ENCODE measurements around the gene KIF6. TPM values are rescaled to one million over a fixed set of nuclear protein-coding genes. Genes with fewer than 3 reads are reported as not detected.
"Not testable (repeated sequence)": the region's sequence is repeated elsewhere in the genome, so short reads cannot be mapped to it uniquely, and the experiment has no call there.

The KIF6 gene
- total RNA-seq, 2 experiments from 2014 or later, result not detected

- Mint-ChIP-seq H3K9me3 (no peaks in the 10 kb centered on the region), H3K4me3 (no peak overlapping the region), H3K4me1 (no peaks in the 10 kb centered on the region), H3K27me3 (no peaks in the 10 kb centered on the region), H3K36me3 (ENCODE audit: low read depth) (no peaks in the 10 kb centered on the region), H3K27ac (no peak overlapping the region)
- ChIA-PET POLR2A (no interaction called here), CTCF (no interaction called here)
- no peak for DNase-seq
Observed at GRCh38 chr6:39752835-39753724, 27.9 kb upstream of the KIF6 start.

- H3K36me3 Mint-ChIP-seq (ENCODE audit: low read depth), result no peaks in the 10 kb centered on the region
- H3K27me3 Mint-ChIP-seq, result no peaks in the 10 kb centered on the region
- no peak overlapping the region for H3K4me3 Mint-ChIP-seq
- DNase-seq, result no peak
- ChIA-PET POLR2A (no interaction called here), CTCF (no interaction called here)
- H3K27ac Mint-ChIP-seq, result no peak overlapping the region
- no peaks in the 10 kb centered on the region for H3K4me1 Mint-ChIP-seq
- H3K9me3 Mint-ChIP-seq, result no peaks in the 10 kb centered on the region
Observed at GRCh38 chr6:39746795-39747194, 21.6 kb upstream of the KIF6 start.

- Mint-ChIP-seq H3K9me3 (no peaks in the 10 kb centered on the region), H3K4me1 (no peaks in the 10 kb centered on the region), H3K27ac (no peak overlapping the region), H3K4me3 (no peak overlapping the region), H3K27me3 (peaks cover 5% of the 10 kb centered on the region), H3K36me3 (ENCODE audit: low read depth) (no peaks in the 10 kb centered on the region)
- ChIA-PET POLR2A (no interaction called here), CTCF (no interaction called here)
- DNase-seq, result no peak
Observed at GRCh38 chr6:39733704-39734103, 8.5 kb upstream of the KIF6 start.

GRCh38 chr6:39731565-39731964 lies 6.4 kb upstream of the KIF6 start:
- no peak overlapping the region for H3K27ac Mint-ChIP-seq
- ChIA-PET CTCF (no interaction called here), POLR2A (no interaction called here)
- no peaks in the 10 kb centered on the region for H3K9me3 Mint-ChIP-seq
- DNase-seq, result no peak
- no peaks in the 10 kb centered on the region for H3K36me3 Mint-ChIP-seq (ENCODE audit: low read depth)
- H3K4me3 Mint-ChIP-seq, result no peak overlapping the region
- peaks cover 5% of the 10 kb centered on the region for H3K27me3 Mint-ChIP-seq
- no peaks in the 10 kb centered on the region for H3K4me1 Mint-ChIP-seq

- H3K9me3 Mint-ChIP-seq, result no peaks in the 10 kb centered on the region
- no peak overlapping the region for H3K27ac Mint-ChIP-seq
- ChIA-PET POLR2A (no interaction called here), CTCF (no interaction called here)
- H3K36me3 Mint-ChIP-seq (ENCODE audit: low read depth), result no peaks in the 10 kb centered on the region
- no peak overlapping the region for H3K4me3 Mint-ChIP-seq
- no peak for DNase-seq
- peaks cover 2% of the 10 kb centered on the region for H3K4me1 Mint-ChIP-seq
- H3K27me3 Mint-ChIP-seq, result peaks cover 5% of the 10 kb centered on the region
Observed at GRCh38 chr6:39729945-39730344, 4.7 kb upstream of the KIF6 start.

- Mint-ChIP-seq H3K36me3 (ENCODE audit: low read depth) (no peaks in the 10 kb centered on the region), H3K4me1 (peaks cover 2% of the 10 kb centered on the region), H3K9me3 (no peaks in the 10 kb centered on the region), H3K4me3 (no peak overlapping the region), H3K27ac (no peak overlapping the region), H3K27me3 (peaks cover 2% of the 10 kb centered on the region)
- no peak for DNase-seq
- CTCF ChIA-PET, result no interaction called here
- POLR2A ChIA-PET, result no interaction called here
Observed at GRCh38 chr6:39725632-39725997, 407 bp upstream of the KIF6 start.

GRCh38 chr6:39723350-39723749 lies 1.9 kb downstream of the KIF6 start:
- H3K27me3 Mint-ChIP-seq; H3K9me3 Mint-ChIP-seq; H3K4me3 Mint-ChIP-seq; H3K4me1 Mint-ChIP-seq; H3K27ac Mint-ChIP-seq; H3K36me3 Mint-ChIP-seq (ENCODE audit: low read depth); CTCF ChIA-PET; DNase-seq; POLR2A ChIA-PET: not testable (repeated sequence)

GRCh38 chr6:39714802-39715201 lies 10.4 kb downstream of the KIF6 start:
- ChIA-PET CTCF (no interaction called here), POLR2A (no interaction called here)
- H3K27me3 Mint-ChIP-seq, result no peaks in the 10 kb centered on the region
- no peak overlapping the region for H3K4me3 Mint-ChIP-seq
- DNase-seq, result no peak
- H3K4me1 Mint-ChIP-seq, result no peaks in the 10 kb centered on the region
- H3K9me3 Mint-ChIP-seq, result no peaks in the 10 kb centered on the region
- no peaks in the 10 kb centered on the region for H3K36me3 Mint-ChIP-seq (ENCODE audit: low read depth)
- no peak overlapping the region for H3K27ac Mint-ChIP-seq

- Mint-ChIP-seq H3K9me3 (no peaks in the 10 kb centered on the region), H3K36me3 (ENCODE audit: low read depth) (no peaks in the 10 kb centered on the region), H3K4me3 (no peak overlapping the region), H3K27ac (no peak overlapping the region), H3K27me3 (no peaks in the 10 kb centered on the region), H3K4me1 (no peaks in the 10 kb centered on the region)
- DNase-seq, result no peak
- CTCF ChIA-PET, result no interaction called here
- POLR2A ChIA-PET, result no interaction called here
Observed at GRCh38 chr6:39707962-39708683, 17.1 kb downstream of the KIF6 start.

GRCh38 chr6:39706819-39707335 lies 18.3 kb downstream of the KIF6 start:
- Mint-ChIP-seq H3K36me3 (ENCODE audit: low read depth) (no peaks in the 10 kb centered on the region), H3K27ac (no peak overlapping the region), H3K27me3 (no peaks in the 10 kb centered on the region), H3K4me1 (no peaks in the 10 kb centered on the region), H3K9me3 (no peaks in the 10 kb centered on the region), H3K4me3 (no peak overlapping the region)
- ChIA-PET POLR2A (no interaction called here), CTCF (no interaction called here)
- DNase-seq, result no peak

GRCh38 chr6:39702265-39702664 lies 22.9 kb downstream of the KIF6 start:
- no peaks in the 10 kb centered on the region for H3K27me3 Mint-ChIP-seq
- H3K4me1 Mint-ChIP-seq, result no peaks in the 10 kb centered on the region
- no peaks in the 10 kb centered on the region for H3K9me3 Mint-ChIP-seq
- no peak overlapping the region for H3K4me3 Mint-ChIP-seq
- no peak overlapping the region for H3K27ac Mint-ChIP-seq
- no peaks in the 10 kb centered on the region for H3K36me3 Mint-ChIP-seq (ENCODE audit: low read depth)
- CTCF ChIA-PET, result no interaction called here
- DNase-seq, result no peak
- POLR2A ChIA-PET, result no interaction called here

- no peaks in the 10 kb centered on the region for H3K36me3 Mint-ChIP-seq (ENCODE audit: low read depth)
- H3K9me3 Mint-ChIP-seq, result no peaks in the 10 kb centered on the region
- H3K27ac Mint-ChIP-seq, result no peak overlapping the region
- POLR2A ChIA-PET, result no interaction called here
- CTCF ChIA-PET, result no interaction called here
- H3K4me3 Mint-ChIP-seq, result no peak overlapping the region
- DNase-seq, result no peak
- H3K4me1 Mint-ChIP-seq, result no peaks in the 10 kb centered on the region
- no peaks in the 10 kb centered on the region for H3K27me3 Mint-ChIP-seq
Observed at GRCh38 chr6:39700362-39700761, 24.8 kb downstream of the KIF6 start.

- CTCF ChIA-PET, result no interaction called here
- POLR2A ChIA-PET, result no interaction called here
- H3K36me3 Mint-ChIP-seq (ENCODE audit: low read depth), result no peaks in the 10 kb centered on the region
- no peaks in the 10 kb centered on the region for H3K27me3 Mint-ChIP-seq
- no peak for DNase-seq
- no peak overlapping the region for H3K27ac Mint-ChIP-seq
- H3K4me3 Mint-ChIP-seq, result no peak overlapping the region
- H3K4me1 Mint-ChIP-seq, result no peaks in the 10 kb centered on the region
- H3K9me3 Mint-ChIP-seq, result no peaks in the 10 kb centered on the region
Observed at GRCh38 chr6:39698789-39699188, 26.4 kb downstream of the KIF6 start.

Data from activated CD4-positive, alpha-beta memory T cell treated with anti-CD3 and anti-CD28 coated beads, Interleukin-2, amount 10 ng/mL, durations not matched to agents 7 days and 5 days (primary cell).